OCI-LY1 (cell line): ENCODE results near the gene BABAM2.

Source experiments
- H2AFZ ChIP-seq: fragments of 200-600 bp; sonication (generic), shearing (Covaris generic); 2 replicates; pipeline ENCODE4 v1.6.0; 2014; ENCODE audit warnings: antibody characterized with exemption, mild to moderate bottlenecking, low read length
- H3F3A ChIP-seq: fragments of 200-600 bp; sonication (generic), shearing (Covaris generic); 2 replicates; pipeline ENCODE4 v1.6.0; 2014; ENCODE audit warnings: mild to moderate bottlenecking, antibody characterized with exemption, low read length, moderate library complexity; ENCODE audit not compliant: insufficient read depth
- H3K27ac ChIP-seq: fragments of 200-600 bp; sonication (generic); 2 replicates; pipeline ENCODE4 v1.5.1; 2014; ENCODE audit warnings: low read length, mixed run types, mild to moderate bottlenecking, low read depth; ENCODE audit not compliant: poor library complexity, severe bottlenecking
- H3K27me3 ChIP-seq: fragments of 200-600 bp; sonication (generic); 2 replicates; pipeline ENCODE4 v1.6.0; 2014; ENCODE audit warnings: antibody characterized with exemption, mild to moderate bottlenecking, low read length, moderate library complexity; ENCODE audit not compliant: insufficient read depth
- H3K36me3 ChIP-seq: fragments of 200-600 bp; sonication (generic); 2 replicates; pipeline ENCODE4 v1.6.1; 2014; ENCODE audit warnings: mild to moderate bottlenecking, antibody characterized with exemption, low read length, moderate library complexity, mixed read lengths; ENCODE audit not compliant: insufficient read depth
- H3K4me1 ChIP-seq: fragments of 200-600 bp; sonication (generic); 2 replicates; pipeline ENCODE4 v1.5.1; 2014; ENCODE audit warnings: mild to moderate bottlenecking, low read length, moderate library complexity; ENCODE audit not compliant: insufficient read depth, severe bottlenecking
- H3K4me2 ChIP-seq: fragments of 200-600 bp; sonication (generic), shearing (Covaris generic); 2 replicates; pipeline ENCODE4 v1.6.1; 2014; ENCODE audit warnings: low read length
- H3K4me3 ChIP-seq: fragments of 200-600 bp; sonication (generic); 2 replicates; pipeline ENCODE4 v1.5.1; 2014; ENCODE audit warnings: low read length, low read depth, mild to moderate bottlenecking, mixed read lengths; ENCODE audit not compliant: poor library complexity, severe bottlenecking
- H3K79me2 ChIP-seq: fragments of 200-600 bp; shearing (Covaris generic); 2 replicates; pipeline ENCODE4 v1.6.1; 2016; ENCODE audit warnings: mixed run types, low read length, mixed read lengths; ENCODE audit not compliant: insufficient read depth
- H3K9ac ChIP-seq: fragments of 200-600 bp; sonication (generic), shearing (Covaris generic); 2 replicates; pipeline ENCODE4 v1.6.1; 2014; ENCODE audit warnings: mild to moderate bottlenecking, low read length, mixed read lengths
- H3K9me2 ChIP-seq: fragments of 200-600 bp; sonication (generic), shearing (Covaris generic); 2 replicates; pipeline ENCODE4 v1.6.1; 2014; ENCODE audit warnings: low read depth, mild to moderate bottlenecking, low read length, mixed read lengths
- H3K9me3 ChIP-seq: fragments of 200-600 bp; shearing (Covaris generic); 2 replicates; pipeline ENCODE4 v1.6.1; 2014; ENCODE audit warnings: low read length, mixed read lengths
- H4K20me1 ChIP-seq: fragments of 200-600 bp; sonication (generic), shearing (Covaris generic); 2 replicates; pipeline ENCODE4 v1.6.0; 2016; ENCODE audit warnings: mild to moderate bottlenecking, low read length; ENCODE audit not compliant: insufficient read depth
- EZH2 ChIP-seq: fragments of 200-600 bp; sonication (generic), shearing (Covaris generic); IDR thresholded peaks from 2 replicates; pipeline ENCODE4 v1.8.0; 2017; ENCODE audit warnings: borderline replicate concordance, mixed run types, mild to moderate bottlenecking, antibody characterized with exemption, low read length, moderate library complexity, mixed read lengths
- TF ChIP-seq, protein P1 (sequence below): fragments of 200-600 bp; sonication (generic), shearing (Covaris generic); IDR thresholded peaks from 2 replicates; pipeline ENCODE4 v1.5.1; 2017; ENCODE audit warnings: mild to moderate bottlenecking, antibody characterized with exemption, low read length, moderate library complexity, mixed read lengths

Gene BABAM2

DNA sequence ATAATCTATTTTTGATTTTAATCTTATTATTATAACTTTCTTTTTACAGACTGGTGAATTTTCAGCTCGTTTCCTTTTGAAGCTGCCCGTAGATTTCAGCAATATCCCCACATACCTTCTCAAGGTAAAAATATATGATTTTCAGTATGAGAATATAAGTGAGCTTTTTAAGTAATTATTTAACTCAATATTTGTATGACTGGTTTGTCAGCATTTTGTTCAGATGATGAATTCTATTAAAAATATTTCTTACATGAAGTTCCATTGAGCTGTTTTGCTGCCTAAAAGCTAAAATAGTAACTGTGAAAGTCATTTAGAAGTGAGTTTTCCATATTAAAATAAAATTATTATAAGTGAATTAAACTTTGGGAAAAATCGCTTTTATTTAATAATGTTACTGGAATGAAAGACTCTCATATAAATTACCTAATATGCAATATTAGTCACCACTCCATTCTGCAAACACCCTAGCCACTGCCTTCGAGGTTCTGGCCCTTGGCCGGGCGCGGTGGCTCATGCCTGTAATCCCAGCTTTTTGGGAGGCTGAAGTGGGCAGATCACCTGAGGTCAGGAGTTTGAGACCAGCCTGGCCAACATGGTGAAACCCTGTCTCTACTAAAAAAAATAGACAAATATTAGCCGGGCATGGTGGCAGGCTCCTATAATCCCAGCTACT, 155.3 kb downstream of the BABAM2 start:
- no peak overlapping the region for H3K4me3 ChIP-seq
- no peaks in the 10 kb centered on the region for H3K79me2 ChIP-seq
- no peak overlapping the region for H3K9ac ChIP-seq
- TF ChIP-seq, protein P1, sequence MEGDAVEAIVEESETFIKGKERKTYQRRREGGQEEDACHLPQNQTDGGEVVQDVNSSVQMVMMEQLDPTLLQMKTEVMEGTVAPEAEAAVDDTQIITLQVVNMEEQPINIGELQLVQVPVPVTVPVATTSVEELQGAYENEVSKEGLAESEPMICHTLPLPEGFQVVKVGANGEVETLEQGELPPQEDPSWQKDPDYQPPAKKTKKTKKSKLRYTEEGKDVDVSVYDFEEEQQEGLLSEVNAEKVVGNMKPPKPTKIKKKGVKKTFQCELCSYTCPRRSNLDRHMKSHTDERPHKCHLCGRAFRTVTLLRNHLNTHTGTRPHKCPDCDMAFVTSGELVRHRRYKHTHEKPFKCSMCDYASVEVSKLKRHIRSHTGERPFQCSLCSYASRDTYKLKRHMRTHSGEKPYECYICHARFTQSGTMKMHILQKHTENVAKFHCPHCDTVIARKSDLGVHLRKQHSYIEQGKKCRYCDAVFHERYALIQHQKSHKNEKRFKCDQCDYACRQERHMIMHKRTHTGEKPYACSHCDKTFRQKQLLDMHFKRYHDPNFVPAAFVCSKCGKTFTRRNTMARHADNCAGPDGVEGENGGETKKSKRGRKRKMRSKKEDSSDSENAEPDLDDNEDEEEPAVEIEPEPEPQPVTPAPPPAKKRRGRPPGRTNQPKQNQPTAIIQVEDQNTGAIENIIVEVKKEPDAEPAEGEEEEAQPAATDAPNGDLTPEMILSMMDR: no peak
- TF ChIP-seq EZH2: no peak
- no peak overlapping the region for H3K4me2 ChIP-seq
- no peak overlapping the region for H2AFZ ChIP-seq
- no peaks in the 10 kb centered on the region for H3F3A ChIP-seq
- no peaks in the 10 kb centered on the region for H3K4me1 ChIP-seq
- H3K9me3 ChIP-seq: no peaks in the 10 kb centered on the region
- no peaks in the 10 kb centered on the region; the same call in 1 of the 2 replicates for H3K36me3 ChIP-seq
- no peaks in the 10 kb centered on the region for H3K27me3 ChIP-seq
- no peak overlapping the region for H3K27ac ChIP-seq
- H4K20me1 ChIP-seq: no peaks in the 10 kb centered on the region
- no peaks in the 10 kb centered on the region for H3K9me2 ChIP-seq

DNA sequence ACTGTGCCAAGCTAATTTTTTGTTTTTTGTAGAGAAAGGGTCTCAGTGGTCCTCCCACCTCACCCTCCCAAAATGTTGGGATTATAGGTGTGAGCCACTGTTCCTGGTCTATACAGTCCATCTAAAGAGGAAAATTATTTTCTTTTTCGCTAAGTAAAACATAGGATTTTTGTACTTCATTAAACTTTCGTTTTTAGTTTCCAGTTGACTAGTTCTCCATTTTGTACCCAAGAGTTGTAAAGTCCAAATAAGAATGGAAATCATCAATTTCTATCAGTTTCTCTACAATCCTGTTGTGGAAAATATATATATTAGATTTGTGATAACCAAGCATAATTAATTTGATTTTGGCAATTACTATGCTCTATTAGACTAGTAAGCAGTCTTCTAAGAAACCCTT, 156.4 kb downstream of the BABAM2 start:
- no peaks in the 10 kb centered on the region for H3K9me2 ChIP-seq
- H3K27ac ChIP-seq: no peak overlapping the region
- H3K27me3 ChIP-seq: no peaks in the 10 kb centered on the region
- no peaks in the 10 kb centered on the region for H3F3A ChIP-seq
- TF ChIP-seq EZH2: no peak
- TF ChIP-seq, protein P1: no peak
- no peak overlapping the region for H3K4me2 ChIP-seq
- no peaks in the 10 kb centered on the region; the same call in 1 of the 2 replicates for H3K36me3 ChIP-seq
- H3K9ac ChIP-seq: no peak overlapping the region
- no peaks in the 10 kb centered on the region for H3K4me1 ChIP-seq
- no peak overlapping the region for H3K4me3 ChIP-seq
- H2AFZ ChIP-seq: no peak overlapping the region
- H3K9me3 ChIP-seq: no peaks in the 10 kb centered on the region
- H4K20me1 ChIP-seq: no peaks in the 10 kb centered on the region
- H3K79me2 ChIP-seq: no peaks in the 10 kb centered on the region

DNA sequence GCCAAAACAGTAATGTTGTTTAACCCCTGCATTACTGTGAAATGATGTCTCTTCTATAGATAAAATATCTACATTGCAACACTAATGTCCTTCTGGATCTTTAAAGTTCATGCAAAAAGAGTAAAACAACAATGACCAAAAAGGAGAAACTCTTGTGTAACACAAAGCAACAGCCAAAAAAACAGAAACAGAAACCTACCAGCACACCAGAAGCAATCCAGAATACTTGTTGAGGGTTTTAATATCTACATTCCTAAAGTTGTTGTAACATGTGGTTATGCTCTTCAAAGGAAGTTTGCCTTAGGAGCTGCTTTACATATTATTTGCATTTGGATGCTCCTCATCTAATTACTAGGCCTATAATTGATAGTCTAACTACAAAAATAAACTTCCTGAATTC, 157.2 kb downstream of the BABAM2 start:
- H3K36me3 ChIP-seq: no peaks in the 10 kb centered on the region; the same call in 1 of the 2 replicates
- no peak overlapping the region for H3K9ac ChIP-seq
- no peaks in the 10 kb centered on the region for H3F3A ChIP-seq
- no peak overlapping the region for H3K4me2 ChIP-seq
- no peaks in the 10 kb centered on the region for H3K9me3 ChIP-seq
- no peaks in the 10 kb centered on the region for H3K9me2 ChIP-seq
- H3K27ac ChIP-seq: no peak overlapping the region
- TF ChIP-seq, protein P1: no peak
- TF ChIP-seq EZH2: no peak
- H4K20me1 ChIP-seq: no peaks in the 10 kb centered on the region
- H3K4me1 ChIP-seq: no peaks in the 10 kb centered on the region
- no peak overlapping the region for H2AFZ ChIP-seq
- H3K79me2 ChIP-seq: no peaks in the 10 kb centered on the region
- H3K4me3 ChIP-seq: no peak overlapping the region
- no peaks in the 10 kb centered on the region for H3K27me3 ChIP-seq
